ENCODE data around the gene EOLA1.
"Not testable (repeated sequence)": the region's sequence is repeated elsewhere in the genome, so short reads cannot be mapped to it uniquely, and the experiment has no call there.

EOLA1 gene

GRCh38 chrX:149515954-149516602 is 24.7 kb upstream of the EOLA1 start:
- no peak for DNase-seq

DNA sequence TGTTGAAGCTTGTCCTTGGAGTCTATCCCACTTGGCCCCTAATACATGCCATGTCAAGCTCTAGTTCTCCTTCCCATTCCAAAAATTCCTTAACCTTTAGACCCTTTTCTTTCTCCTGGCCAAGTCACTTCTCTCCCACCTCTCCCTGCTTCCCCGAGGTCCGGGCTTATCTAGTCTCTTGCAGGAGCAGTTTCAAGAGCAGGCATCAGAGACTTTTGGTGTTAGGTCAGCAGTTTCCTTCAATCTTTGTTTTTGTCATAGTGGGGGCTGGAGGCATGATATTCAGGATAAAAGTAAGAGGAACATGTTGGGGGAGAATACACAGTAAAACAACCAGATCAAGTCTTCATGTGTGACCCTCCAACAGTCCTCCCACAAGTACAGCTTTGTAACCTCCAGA is 24.2 kb upstream of the EOLA1 start:
- no peak for DNase-seq

DNA sequence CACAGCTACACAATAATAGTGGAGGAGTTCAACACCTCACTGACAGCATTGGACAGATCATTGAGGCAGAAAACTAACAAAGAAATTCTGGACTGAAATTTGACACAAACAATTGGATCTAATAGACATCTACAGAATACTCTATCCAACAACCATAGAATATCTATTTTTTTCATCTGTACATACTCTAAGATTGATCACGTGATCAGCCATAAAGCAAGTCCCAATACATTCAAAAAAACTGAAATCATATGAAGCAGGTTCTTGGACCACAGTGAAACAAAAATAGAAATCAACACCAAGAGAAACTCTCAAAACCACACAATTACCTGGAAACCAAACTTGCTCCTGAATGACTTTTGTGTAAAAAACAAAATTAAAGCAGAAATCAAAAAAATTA is 23.5 kb upstream of the EOLA1 start:
- no peak for DNase-seq

DNA sequence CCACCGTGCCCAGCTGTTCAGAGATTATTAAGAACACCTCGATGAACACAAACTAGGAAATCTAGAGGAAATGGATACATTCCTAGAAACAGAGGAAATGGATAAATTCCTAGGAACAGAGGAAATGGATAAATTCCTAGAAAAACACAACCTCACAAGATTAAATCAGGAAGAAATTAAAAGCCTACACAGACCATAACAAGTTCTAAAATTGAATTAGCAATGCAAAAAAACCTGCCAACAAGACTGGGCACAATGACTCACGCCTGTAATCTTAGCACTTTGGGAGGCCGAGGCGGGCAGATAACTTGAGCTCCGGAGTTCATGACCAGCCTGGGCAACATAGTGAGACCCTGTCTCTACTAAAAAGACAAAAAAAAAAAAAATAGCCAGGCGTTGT is 22.6 kb upstream of the EOLA1 start:
- DNase-seq = no peak

- not testable (repeated sequence) for DNase-seq
These were observed 20.1 kb upstream of the EOLA1 start for GRCh38 chrX:149520636-149521277.

DNA sequence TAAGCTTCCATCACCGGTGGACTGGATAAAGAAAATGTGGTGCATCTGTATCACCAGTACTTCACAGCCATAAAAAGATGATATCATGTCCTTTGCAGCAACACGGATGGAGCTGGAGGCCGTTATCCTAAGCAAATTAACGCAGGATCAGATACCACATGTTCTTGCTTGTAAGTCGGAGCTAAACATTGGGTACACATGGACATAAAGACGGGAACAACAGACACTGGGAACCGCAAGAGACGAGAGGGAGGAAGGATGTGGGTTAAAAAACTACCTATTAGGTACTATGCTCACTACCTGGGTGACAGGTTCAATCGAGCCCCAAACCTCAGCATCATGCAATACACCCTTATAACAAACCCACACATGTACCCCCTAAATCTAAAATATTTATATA is 19.4 kb upstream of the EOLA1 start:
- no peak for DNase-seq

DNA sequence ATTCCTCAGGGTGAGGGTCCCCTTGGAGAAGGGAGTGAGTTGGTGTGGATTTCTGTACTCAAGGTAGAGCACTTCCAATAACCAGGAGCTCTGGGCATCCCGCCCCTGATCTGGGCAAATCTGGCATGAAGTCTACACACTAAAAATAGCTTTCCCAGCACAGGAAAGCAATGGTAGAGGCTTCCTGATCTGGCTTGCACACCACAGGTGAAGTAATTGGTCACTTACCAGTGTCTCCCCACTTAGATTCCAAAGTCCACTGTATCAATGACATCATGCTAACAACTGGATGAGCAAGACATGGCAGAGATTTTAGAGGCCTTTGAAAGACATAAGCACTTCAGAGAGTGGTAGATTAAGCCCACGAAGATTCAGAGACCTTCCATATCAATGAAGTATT is 17.9 kb upstream of the EOLA1 start:
- no peak for DNase-seq

- DNase-seq = peak; percentile 60
These were observed 15.4 kb upstream of the EOLA1 start for GRCh38 chrX:149525389-149525788.

DNA sequence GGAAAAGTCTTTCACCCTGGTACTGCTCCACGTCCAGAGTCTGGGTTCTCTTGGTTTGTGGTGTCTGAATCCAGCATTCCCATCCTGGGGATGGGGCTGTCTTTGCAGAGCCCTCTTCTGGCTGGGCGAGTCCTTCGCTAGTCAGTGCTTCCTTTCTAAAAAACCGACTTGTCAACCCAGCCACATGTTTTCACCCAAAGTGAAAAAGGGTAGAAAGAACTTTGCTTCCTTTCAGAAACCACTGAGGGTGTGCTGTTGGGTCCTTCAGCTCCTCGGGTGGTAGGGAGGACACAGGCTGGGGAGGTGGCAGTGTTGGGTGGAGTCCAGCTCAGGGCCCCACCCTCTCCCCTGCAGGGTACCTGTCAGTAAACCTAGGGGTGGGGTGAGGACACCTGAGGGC is 14.9 kb upstream of the EOLA1 start:
- not testable (repeated sequence) for DNase-seq

- not testable (repeated sequence) for DNase-seq
These were observed 14.3 kb upstream of the EOLA1 start for GRCh38 chrX:149526318-149527033.

- no peak for DNase-seq
These were observed 13.1 kb upstream of the EOLA1 start for GRCh38 chrX:149527705-149528104.

DNA sequence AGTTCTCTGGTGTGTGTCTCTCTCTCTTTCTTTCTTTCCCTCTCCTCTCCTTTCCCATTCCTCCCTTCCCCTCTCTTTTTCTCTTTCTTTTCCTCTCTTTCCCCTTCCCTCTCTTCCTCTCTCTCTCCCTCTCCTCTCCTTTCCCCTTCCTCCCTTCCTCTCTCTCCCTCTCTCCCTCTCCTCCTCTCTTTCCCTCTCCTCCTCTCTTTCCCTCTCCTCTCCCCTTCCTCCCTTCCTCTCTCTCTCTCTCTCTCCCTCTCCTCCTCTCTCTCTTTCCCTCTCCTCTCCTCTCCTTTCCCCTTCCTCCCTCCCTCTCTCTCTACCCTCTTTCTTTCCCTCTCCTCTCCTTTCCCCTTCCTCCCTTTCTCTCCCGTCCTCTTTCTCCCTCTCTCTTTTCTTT is 12.4 kb upstream of the EOLA1 start:
- no peak for DNase-seq

DNA sequence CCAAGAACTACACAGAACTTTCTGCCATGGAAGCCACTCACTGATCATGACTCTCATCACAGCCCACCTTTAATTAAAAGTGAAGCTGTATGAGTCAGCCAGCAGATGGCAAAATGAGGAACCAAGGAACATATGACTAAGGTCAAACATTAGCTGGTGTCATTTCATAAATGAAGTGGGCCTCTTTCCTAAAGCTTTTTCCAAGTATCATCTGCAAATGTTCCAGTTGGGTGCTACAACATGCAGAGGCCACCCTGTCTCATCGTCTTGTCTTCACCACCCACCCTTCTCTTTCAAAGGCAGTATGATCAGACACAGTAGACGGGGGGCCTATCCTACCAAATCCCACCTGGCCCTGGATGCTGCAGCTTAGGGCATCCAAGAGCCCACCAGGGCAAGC is 9.2 kb upstream of the EOLA1 start:
- peak; percentile 28 for DNase-seq

- DNase-seq = not testable (repeated sequence)
These were observed 7.9 kb upstream of the EOLA1 start for GRCh38 chrX:149532868-149533267.

DNA sequence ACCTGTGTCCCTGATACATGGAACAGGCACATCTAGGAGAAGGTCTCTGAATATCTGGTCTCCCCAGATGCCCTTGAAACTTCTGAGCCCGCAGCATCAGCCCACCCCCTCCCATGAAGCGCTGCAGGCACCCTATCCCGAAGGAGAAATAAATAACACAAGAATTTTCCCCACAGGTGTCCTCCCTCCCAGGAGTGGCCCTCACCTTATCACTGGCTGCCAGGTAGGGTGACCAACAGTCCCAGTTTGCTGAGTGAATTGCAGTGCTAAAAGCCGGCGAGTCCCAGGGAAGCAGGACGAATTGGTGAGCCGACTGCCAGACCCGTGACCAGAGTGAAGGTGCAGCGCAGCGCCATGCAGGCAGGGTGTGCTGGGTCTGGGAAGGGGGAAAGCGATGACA is 6.8 kb upstream of the EOLA1 start:
- DNase-seq = not testable (repeated sequence)

DNA sequence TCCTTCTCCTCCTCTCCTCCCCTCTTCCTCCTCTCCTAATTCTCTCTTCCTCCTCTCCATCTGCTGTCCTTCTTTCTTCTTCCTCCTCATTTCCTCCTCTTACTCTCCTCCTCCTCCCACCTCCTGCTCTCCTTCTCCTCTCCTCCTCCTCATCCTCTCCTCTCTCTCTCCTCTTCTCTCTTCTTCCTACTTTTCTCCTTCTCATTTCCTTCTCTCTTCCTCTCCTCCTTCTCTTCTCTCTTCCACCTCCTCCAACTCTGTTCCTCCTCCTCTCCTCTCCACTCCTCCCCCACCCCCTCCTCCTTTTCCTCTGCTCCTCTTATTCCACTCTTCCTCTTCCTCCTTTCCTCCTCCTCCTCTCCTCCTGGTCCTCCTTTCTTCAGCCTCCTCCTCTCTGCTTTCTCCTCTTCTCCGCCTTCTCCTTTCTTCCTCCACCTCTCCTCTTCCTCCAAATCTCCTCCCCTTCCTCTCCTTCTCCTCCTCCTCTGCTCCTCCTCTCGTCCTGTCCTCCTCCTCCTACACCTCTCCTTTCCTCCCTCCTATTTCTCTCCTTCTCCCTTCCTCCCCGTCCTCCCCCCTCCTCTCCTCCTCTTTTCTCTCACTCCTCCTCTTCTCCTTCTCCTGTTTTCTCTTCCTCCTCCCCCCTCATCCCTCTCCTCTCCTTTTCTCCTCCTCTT is 5.7 kb upstream of the EOLA1 start:
- not testable (repeated sequence) for DNase-seq

DNA sequence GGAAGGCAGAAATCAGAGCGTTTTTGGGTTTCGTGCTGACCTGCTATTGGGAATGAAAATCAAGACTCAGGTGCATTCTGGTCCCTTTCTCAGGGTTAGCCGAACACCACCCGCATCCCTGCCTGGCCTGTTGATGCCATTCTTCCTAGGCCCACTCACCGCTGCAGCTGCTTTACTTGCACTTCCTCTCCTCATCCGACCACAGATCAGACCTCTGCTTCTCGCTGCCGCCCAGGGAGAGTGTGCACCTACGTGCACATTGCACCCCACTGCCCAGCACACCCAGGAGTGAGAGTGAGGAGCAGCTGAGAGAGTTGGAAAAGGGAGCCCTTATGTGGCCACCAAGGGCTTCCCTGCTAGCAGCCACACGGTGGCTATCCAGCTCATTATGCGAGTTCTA is 3.3 kb upstream of the EOLA1 start:
- not testable (repeated sequence) for DNase-seq

GRCh38 chrX:149539283-149540130 is 1.3 kb upstream of the EOLA1 start:
- peak; percentile 76 for DNase-seq

- peak; percentile 61 for DNase-seq
These were observed 636 bp upstream of the EOLA1 start for GRCh38 chrX:149540131-149540620.

GRCh38 chrX:149541521-149542047 is 772 bp downstream of the EOLA1 start:
- no peak for DNase-seq

DNA sequence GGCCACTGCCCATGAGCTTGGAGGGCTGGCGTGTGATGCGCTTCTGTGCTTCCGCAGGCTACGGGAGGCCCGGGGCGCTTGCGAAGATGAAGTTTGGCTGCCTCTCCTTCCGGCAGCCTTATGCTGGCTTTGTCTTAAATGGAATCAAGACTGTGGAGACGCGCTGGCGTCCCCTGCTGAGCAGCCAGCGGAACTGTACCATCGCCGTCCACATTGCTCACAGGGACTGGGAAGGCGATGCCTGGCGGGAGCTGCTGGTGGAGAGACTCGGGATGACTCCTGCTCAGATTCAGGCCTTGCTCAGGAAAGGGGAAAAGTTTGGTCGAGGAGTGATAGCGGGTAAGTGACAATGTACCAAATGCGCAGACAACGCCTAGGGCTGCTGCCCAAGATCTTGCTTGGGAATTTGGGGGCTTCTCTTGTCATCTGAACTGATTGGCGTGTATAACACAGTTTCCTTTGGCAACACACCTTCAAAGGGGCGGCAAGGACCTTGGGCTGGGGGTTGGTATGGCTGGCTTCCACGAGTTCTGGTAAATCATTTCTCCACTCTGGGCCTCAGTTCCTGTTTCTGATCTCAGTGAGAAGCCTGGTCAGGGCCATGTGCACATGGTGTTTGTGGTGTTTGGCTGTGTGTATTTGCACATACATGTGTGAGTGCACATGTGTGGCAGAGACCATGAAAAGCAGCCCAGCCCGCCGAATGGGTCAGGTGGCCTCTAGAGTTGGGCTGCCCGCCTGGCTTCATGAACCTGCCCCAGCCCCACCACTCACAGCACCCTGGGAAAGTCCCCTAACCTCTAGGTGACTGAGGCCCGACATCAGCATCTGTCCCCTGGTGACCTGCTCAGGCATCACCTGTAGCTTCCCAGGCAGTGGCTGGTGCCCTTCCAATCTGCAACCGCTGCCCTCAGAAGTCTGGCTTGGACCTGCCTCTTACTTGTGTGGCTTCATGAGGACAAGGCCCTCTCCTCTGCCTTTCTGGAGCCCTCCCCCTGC is 5.0 kb downstream of the EOLA1 start:
- not testable (repeated sequence) for DNase-seq

Measured in GF-D8 (cell line).